Stimulated activated CD8-positive, alpha-beta memory T cell treated with anti-CD3 and anti-CD28 coated beads, Interleukin-4, amount 100 ng/mL, for 48 hours (primary cell): Measurements from ENCODE around the gene WFDC1.

Experiments
- DNase-seq: peaks from one replicate; pipeline ENCODE4 v3.0.0-alpha.2; 2020

WFDC1 gene

GRCh38 chr16:84303516-84303915 is 8.8 kb downstream of the WFDC1 start:
- no peak for DNase-seq

GRCh38 chr16:84306564-84306963 is 11.9 kb downstream of the WFDC1 start:
- DNase-seq, result no peak

- no peak for DNase-seq
Observed at GRCh38 chr16:84307209-84307954, 12.7 kb downstream of the WFDC1 start.

- peak; percentile 39 for DNase-seq
Observed at GRCh38 chr16:84308120-84308519, 13.4 kb downstream of the WFDC1 start.

DNA sequence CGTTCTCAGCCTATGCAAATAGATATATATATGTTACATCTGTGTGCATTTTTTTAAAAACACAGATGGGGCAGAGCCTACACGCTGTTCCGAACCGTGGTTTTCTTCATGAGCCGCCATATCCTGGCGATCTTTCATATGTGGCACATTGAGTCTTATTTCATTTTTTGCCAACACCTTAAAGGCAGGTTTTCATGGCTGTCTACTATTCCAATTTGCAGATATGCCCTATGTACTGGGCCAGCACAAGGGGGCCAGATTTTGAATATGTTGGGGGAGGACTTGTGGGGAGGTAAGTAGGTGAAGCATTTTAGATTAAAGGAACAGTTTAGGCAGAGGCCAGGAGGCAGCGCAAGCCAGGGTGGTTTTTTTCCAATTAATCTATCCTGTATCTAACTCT is 16.0 kb downstream of the WFDC1 start:
- no peak for DNase-seq

- DNase-seq, result no peak
Observed at GRCh38 chr16:84312783-84313382, 18.2 kb downstream of the WFDC1 start.

GRCh38 chr16:84313921-84314320 is 19.2 kb downstream of the WFDC1 start:
- no peak for DNase-seq

GRCh38 chr16:84314373-84314772 is 19.7 kb downstream of the WFDC1 start:
- DNase-seq, result no peak

DNA sequence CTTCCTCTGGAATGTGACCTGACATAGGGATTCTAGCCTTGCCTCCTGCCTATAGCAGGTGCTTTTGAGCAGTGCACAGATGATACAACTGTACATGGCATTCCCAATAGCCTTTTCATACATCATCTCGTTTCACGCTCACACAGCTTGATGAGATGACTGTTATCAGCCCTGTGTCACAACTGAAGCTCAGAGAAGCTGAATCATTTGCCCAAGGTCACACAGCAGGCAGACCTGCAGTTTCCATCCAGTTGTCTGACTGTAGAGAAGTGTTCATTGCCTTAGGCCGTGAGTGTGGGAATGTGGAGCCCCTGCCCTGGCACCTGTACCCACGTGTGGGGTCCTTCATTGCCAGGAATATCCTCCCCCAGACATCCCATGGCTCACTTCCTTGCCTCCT is 20.1 kb downstream of the WFDC1 start:
- DNase-seq, result no peak

- DNase-seq, result no peak
Observed at GRCh38 chr16:84315422-84315821, 20.7 kb downstream of the WFDC1 start.

DNA sequence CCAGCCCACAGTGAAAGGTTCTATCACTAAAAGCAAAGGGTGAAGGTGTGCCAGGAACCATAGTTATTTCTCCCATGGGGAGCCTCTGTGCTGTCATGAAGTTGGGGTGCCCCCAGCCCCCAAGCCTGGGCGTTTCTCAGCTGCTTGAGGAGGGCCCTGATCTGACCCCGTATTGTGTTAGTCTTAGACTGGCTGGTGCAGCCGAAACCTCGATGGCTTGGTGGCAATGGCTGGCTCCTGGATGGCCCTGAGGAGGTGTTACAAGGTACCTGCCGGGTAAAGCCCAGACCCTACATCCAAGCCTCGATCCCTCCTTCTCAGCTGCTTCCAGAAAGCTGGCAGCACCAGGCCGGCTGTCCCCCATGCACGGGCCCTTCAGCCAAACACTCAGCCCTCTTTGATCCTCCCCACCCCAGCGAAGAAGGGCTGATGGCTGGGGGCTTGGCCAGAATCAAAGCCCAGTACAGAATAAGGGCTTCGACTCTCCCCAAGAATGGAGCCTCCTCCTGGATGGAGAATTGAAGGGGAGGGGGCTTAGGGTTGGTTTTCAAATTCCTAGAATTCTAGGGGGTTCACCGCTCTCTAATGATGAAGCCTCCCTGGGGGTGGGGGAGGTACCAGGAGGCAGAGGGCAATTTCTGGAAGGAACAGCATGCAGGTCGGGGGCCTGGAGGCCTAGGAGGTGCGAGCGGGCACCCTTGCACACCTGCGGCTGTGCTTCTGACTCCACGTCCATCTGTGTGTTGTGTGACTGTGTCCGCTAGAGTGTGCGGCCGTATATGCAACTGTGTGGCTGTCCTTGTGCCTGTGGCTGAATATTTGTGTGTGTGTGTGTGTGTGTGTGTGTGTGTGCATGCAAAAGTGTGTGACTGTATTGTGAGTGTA is 23.7 kb downstream of the WFDC1 start:
- no peak for DNase-seq

GRCh38 chr16:84319146-84319760 is 24.6 kb downstream of the WFDC1 start:
- DNase-seq, result no peak

- DNase-seq, result no peak
Observed at GRCh38 chr16:84320511-84320910, 25.8 kb downstream of the WFDC1 start.

GRCh38 chr16:84321932-84322331 is 27.3 kb downstream of the WFDC1 start:
- DNase-seq, result no peak

DNA sequence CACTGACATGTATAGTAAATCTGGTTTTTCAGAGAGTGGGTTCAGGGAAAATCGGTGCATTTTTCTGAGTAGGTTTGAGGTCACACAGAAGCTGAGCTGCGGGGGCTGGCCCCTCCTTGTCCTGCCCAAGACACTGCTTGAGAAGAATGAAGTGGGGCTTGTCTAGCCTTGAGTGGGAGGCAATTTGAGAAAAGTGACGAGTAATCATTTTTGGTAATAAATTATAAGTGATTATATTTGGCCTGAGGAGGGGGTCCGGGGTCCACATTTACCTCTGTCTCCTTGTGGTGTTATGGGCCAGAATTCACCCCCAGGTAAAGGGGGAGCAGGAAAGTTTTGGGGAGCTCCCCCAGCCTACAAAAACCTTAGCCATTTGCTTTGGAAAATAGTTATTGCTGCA is 28.1 kb downstream of the WFDC1 start:
- no peak for DNase-seq

DNA sequence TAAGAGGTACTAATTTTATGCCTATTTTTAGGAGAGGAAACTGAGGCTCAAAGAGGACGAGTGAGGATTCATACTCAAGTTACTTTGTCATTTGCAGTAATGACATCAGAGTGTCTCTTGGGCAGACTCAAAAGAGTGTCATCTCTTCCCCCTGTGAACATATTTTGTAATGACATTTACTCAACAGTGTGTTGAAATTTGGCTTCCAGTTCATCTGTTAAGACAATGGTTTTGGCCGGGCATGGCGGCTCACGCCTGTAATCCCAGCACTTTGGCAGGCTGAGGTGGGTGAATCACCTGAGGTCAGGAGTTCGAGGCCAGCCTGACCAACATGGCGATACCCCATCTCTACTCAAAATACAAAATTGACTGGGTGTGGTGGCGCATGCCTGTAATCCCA is 28.9 kb downstream of the WFDC1 start:
- DNase-seq, result no peak

DNA sequence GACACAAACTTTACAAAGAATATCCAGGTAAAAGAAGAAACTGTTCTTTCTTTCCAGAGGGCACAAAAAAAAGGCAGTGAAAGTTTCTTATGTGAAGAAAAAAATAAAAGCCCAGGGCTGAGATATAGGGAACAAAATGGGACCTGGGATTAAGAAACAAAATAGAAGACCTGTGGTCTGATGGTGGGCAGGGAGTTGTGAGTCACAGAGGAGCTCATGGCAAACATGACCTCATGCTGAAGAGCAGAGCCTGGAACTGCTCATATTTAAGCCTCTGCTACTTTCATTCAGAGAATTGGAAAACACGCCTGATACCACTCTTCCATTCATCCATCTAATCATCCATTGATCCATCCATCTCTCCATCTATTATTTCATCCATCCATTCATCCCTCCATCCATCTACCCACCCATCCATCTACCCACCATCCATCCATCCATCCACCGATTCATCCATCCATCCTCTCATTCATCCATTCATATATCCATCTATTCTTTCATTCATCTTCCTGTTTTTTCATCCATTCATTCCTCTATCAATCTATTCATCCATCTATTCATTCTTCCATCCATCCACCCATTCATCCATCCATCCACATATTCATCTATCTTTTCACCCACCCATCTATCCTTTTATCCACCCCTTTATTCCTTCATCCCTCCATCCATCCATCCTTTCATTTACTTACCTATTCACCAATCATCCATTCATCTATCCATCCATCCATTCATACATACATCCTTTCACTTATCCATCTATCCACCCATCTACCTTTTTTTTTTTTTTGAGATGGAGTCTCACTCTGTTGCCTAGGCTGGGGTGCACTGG is 30.0 kb downstream of the WFDC1 start:
- no peak for DNase-seq

DNA sequence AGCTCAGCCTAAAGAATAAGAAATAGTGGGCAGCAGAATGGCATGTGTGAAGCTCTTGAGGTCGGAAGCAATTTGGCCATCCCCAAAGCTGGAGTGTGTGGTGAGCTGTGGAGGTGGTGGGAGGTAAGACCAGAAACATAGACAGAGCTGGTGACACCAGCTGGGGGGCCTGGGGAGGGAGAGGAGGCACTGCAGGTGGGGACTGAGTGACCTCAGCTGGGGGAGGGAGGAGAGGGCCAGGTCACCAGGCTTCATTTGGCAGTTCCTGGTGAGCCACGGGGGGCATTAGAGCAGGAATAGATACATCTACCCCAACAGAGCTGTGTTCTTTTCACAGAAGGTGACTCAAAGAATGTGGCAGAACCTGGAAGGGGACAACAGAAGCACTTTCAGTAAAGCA is 31.9 kb downstream of the WFDC1 start:
- no peak for DNase-seq

DNA sequence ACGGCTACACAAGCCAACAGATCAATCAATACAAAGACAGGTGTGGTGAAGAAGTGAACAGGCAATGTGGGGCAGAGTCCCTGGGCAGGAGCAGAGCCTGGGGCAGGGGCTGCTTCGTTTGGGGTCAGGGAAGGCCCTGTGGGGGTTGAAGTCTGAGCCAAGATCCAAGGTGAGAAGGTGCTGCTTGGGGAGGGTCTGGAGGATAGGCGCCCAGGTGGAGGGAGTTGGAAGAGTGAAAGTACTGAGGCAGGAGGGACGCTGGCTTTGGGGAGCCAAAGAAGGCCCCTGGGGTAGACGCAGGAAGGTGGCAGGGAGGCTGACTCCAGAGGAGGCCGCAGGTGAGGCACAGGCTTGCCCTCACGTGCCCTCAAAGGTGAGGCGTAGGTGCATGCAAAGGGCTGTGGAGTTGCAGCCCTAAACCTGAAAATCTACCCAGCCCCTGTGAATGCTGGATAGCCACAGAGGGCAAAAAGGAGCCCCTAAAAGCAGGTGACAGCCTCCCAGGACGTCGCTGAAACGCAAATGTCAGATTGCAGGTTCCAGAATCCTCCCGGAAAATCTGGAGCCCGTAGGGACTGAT is 33.3 kb downstream of the WFDC1 start:
- DNase-seq, result no peak

DNA sequence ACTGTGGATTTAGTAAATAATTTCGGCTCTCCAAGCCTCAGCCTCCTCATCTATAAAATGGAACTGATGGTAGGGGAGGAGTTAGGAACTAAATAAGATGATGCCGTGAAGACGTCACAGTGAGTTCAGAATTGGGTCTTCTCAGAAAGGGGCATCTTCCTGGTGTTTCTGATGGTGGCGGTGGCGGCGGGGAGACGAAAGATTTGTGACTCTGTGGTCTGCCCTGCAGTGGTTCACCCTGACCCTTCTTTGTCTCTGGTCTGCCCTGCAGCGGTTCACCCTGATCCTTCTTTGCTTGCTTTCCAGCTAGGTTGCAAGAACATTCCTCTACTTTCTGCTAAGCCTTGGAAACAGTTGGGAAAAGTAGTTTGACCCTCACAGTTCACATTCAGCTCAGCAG is 34.3 kb downstream of the WFDC1 start:
- DNase-seq, result no peak

- DNase-seq, result no peak
Observed at GRCh38 chr16:84329843-84330684, 35.4 kb downstream of the WFDC1 start.
